ENCODE results near the gene TMEM45B. TPM values are rescaled to one million over a fixed set of nuclear protein-coding genes. Genes with fewer than 3 reads are reported as not detected.

The TMEM45B gene
- total and polyA plus RNA-seq, 2 of the 13 experiments (the other 11 are each of a cell fraction or from before 2014, with no cell fraction given): 29.1 to 181 TPM

DNA sequence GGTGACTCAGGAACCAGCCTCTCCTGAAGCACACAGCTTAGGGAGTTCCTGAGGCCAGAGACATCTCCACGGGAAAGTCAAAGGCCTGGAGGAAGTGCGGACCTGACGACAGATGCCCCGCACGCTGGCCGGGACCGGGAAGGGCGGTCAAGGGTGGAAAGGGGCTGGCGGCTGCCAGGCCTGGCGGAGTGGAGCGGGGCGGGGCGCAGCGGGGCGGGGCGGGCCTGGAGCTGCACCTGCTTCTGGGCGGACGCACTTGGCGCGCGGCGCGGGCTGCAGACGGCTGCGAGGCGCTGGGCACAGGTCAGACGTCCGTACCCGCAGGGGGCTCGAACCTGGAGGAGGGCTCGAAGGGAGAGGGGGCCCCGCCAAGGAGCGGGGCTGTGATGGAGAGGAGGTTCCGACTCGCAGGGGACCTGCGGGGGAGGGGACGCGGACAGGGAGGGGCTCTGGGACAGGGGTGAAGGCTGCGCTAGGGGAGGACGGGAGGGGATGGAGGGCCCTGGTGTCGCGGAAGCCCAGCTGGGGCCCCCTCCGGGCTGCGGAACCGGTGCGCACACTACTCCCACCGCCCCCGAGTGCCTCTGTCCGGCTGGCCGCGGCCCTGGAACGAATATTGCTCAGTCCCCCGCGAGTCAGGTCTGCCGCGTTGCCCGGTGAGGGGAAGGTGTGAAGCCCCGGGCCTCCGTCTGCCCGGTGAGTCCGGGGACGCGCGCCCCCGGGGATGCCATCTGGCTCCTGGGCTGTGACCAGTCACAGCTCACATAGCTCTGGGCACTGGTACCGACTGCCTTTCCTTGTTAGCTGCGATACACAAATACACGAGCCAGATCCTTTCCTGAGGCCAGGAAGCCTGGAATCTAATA lies at the start of gene TMEM45B (continued):
- TF ChIP-seq, protein P1, sequence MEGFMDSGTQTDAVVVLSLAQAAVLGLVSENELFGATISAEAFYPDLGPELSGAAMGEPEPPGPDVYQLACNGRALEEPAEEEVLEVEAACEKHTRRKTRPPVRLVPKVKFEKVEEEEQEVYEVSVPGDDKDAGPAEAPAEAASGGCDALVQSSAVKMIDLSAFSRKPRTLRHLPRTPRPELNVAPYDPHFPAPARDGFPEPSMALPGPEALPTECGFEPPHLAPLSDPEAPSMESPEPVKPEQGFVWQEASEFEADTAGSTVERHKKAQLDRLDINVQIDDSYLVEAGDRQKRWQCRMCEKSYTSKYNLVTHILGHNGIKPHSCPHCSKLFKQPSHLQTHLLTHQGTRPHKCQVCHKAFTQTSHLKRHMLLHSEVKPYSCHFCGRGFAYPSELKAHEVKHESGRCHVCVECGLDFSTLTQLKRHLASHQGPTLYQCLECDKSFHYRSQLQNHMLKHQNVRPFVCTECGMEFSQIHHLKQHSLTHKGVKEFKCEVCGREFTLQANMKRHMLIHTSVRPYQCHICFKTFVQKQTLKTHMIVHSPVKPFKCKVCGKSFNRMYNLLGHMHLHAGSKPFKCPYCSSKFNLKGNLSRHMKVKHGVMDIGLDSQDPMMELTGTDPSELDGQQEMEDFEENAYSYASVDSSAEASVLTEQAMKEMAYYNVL (CRISPR knock-in tag; IDR thresholded peaks at IDR 0.05; ENCODE audit: borderline replicate concordance): no peak
- TF ChIP-seq, protein P2, sequence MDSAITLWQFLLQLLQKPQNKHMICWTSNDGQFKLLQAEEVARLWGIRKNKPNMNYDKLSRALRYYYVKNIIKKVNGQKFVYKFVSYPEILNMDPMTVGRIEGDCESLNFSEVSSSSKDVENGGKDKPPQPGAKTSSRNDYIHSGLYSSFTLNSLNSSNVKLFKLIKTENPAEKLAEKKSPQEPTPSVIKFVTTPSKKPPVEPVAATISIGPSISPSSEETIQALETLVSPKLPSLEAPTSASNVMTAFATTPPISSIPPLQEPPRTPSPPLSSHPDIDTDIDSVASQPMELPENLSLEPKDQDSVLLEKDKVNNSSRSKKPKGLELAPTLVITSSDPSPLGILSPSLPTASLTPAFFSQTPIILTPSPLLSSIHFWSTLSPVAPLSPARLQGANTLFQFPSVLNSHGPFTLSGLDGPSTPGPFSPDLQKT (CRISPR knock-in tag; IDR thresholded peaks at IDR 0.05; ENCODE audit: borderline replicate concordance): no peak
- no peak for TF ChIP-seq CBX1 (IDR thresholded peaks at IDR 0.05; ENCODE audit: low read depth)
- TF ChIP-seq FOXA3 (CRISPR knock-in tag; IDR thresholded peaks at IDR 0.05): no peak
- peak; percentile 62; the same call in 1 of the 2 replicates for TF ChIP-seq HES4 (CRISPR knock-in tag; IDR thresholded peaks at IDR 0.05; ENCODE audit: borderline replicate concordance)
- peak; percentile 37 for TF ChIP-seq IKZF4 (CRISPR knock-in tag; IDR thresholded peaks at IDR 0.05; ENCODE audit: borderline replicate concordance, low read depth, not compliant biosample characterization)
- no peak; the same call in 1 of the 2 replicates for TF ChIP-seq KLF12 (CRISPR knock-in tag; IDR thresholded peaks at IDR 0.05; ENCODE audit: borderline replicate concordance)
- TF ChIP-seq MED8 (CRISPR knock-in tag; IDR thresholded peaks at IDR 0.05; ENCODE audit: insufficient replicate concordance): peak; percentile 2
- peak; percentile 71 for TF ChIP-seq POLR2G (IDR thresholded peaks at IDR 0.05; ENCODE audit: low read depth, low read length)
- TF ChIP-seq, protein P3, sequence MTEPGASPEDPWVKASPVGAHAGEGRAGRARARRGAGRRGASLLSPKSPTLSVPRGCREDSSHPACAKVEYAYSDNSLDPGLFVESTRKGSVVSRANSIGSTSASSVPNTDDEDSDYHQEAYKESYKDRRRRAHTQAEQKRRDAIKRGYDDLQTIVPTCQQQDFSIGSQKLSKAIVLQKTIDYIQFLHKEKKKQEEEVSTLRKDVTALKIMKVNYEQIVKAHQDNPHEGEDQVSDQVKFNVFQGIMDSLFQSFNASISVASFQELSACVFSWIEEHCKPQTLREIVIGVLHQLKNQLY (CRISPR knock-in tag; IDR thresholded peaks at IDR 0.05): no peak
- TF ChIP-seq KLF6 (CRISPR knock-in tag; IDR thresholded peaks at IDR 0.05): no peak
- TF ChIP-seq MAZ (IDR thresholded peaks at IDR 0.05; ENCODE audit: borderline replicate concordance, low read depth, low read length): no peak
- peak; percentile 61; the same call in 1 of the 2 replicates for TF ChIP-seq MAZ (CRISPR knock-in tag; IDR thresholded peaks at IDR 0.05; ENCODE audit: low read depth)
- TF ChIP-seq ZNF781 (CRISPR knock-in tag; IDR thresholded peaks at IDR 0.05; ENCODE audit: borderline replicate concordance, not compliant biosample characterization): no peak
- TF ChIP-seq, protein P4, sequence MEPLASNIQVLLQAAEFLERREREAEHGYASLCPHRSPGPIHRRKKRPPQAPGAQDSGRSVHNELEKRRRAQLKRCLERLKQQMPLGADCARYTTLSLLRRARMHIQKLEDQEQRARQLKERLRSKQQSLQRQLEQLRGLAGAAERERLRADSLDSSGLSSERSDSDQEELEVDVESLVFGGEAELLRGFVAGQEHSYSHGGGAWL (CRISPR knock-in tag; IDR thresholded peaks at IDR 0.05): peak; percentile 32; the same call in 1 of the 2 replicates
- TF ChIP-seq, protein P5, sequence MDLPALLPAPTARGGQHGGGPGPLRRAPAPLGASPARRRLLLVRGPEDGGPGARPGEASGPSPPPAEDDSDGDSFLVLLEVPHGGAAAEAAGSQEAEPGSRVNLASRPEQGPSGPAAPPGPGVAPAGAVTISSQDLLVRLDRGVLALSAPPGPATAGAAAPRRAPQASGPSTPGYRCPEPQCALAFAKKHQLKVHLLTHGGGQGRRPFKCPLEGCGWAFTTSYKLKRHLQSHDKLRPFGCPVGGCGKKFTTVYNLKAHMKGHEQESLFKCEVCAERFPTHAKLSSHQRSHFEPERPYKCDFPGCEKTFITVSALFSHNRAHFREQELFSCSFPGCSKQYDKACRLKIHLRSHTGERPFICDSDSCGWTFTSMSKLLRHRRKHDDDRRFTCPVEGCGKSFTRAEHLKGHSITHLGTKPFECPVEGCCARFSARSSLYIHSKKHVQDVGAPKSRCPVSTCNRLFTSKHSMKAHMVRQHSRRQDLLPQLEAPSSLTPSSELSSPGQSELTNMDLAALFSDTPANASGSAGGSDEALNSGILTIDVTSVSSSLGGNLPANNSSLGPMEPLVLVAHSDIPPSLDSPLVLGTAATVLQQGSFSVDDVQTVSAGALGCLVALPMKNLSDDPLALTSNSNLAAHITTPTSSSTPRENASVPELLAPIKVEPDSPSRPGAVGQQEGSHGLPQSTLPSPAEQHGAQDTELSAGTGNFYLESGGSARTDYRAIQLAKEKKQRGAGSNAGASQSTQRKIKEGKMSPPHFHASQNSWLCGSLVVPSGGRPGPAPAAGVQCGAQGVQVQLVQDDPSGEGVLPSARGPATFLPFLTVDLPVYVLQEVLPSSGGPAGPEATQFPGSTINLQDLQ (CRISPR knock-in tag; IDR thresholded peaks at IDR 0.05): no peak
- TF ChIP-seq, protein P6, sequence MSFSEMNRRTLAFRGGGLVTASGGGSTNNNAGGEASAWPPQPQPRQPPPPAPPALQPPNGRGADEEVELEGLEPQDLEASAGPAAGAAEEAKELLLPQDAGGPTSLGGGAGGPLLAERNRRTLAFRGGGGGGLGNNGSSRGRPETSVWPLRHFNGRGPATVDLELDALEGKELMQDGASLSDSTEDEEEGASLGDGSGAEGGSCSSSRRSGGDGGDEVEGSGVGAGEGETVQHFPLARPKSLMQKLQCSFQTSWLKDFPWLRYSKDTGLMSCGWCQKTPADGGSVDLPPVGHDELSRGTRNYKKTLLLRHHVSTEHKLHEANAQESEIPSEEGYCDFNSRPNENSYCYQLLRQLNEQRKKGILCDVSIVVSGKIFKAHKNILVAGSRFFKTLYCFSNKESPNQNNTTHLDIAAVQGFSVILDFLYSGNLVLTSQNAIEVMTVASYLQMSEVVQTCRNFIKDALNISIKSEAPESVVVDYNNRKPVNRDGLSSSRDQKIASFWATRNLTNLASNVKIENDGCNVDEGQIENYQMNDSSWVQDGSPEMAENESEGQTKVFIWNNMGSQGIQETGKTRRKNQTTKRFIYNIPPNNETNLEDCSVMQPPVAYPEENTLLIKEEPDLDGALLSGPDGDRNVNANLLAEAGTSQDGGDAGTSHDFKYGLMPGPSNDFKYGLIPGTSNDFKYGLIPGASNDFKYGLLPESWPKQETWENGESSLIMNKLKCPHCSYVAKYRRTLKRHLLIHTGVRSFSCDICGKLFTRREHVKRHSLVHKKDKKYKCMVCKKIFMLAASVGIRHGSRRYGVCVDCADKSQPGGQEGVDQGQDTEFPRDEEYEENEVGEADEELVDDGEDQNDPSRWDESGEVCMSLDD (CRISPR knock-in tag; IDR thresholded peaks at IDR 0.05; ENCODE audit: borderline replicate concordance): no peak
